ENCODE measurements around the gene PYGO2.

GRCh38 chr1:154974102-154974807 lies 12.7 kb upstream of the PYGO2 start, which contains the start of gene CKS1B:
- no peak for TF ChIP-seq CTCF (IDR thresholded peaks at IDR 0.05; ENCODE audit: low read depth, low read length)
- peak; percentile 70; the same call in 1 of the 2 replicates for TF ChIP-seq MAX (IDR thresholded peaks at IDR 0.05; ENCODE audit: low read depth, low read length)
